Measurements from ENCODE around the gene SPRY1.
A peak's percentile ranks its signal among the peaks of the same experiment; 100 is the strongest.

Gene SPRY1

GRCh38 chr4:123350191-123350544, 46.4 kb upstream of the SPRY1 start:
- Histone ChIP-seq H3K4me3 (replicated peaks; ENCODE audit: insufficient read depth, low read length) (no peak overlapping the region), H3K27ac (replicated peaks) (no peak overlapping the region), H3K27me3 (ENCODE audit: insufficient read depth, poor library complexity, severe bottlenecking) (no peaks in the 10 kb centered on the region)
- TF ChIP-seq GABPA (IDR thresholded peaks at IDR 0.05; ENCODE audit: low read depth) (no peak), CTCF (IDR thresholded peaks at IDR 0.05; ENCODE audit: insufficient read depth, low read length) (no peak), SPI1 (IDR thresholded peaks at IDR 0.05; ENCODE audit: borderline replicate concordance, low read depth) (no peak), REST (IDR thresholded peaks at IDR 0.05; ENCODE audit: insufficient replicate concordance, low read depth) (no peak), POLR2AphosphoS5 (IDR thresholded peaks at IDR 0.05; ENCODE audit: low read depth) (no peak)
- peak in 1 of 2 experiments; percentile 22 for DNase-seq (ENCODE audit: low read depth in 1 of 2, low spot score in 1 of 2)

GRCh38 chr4:123350726-123351125, 45.9 kb upstream of the SPRY1 start:
- Histone ChIP-seq H3K4me3 (replicated peaks; ENCODE audit: insufficient read depth, low read length) (no peak overlapping the region), H3K27me3 (ENCODE audit: insufficient read depth, poor library complexity, severe bottlenecking) (no peaks in the 10 kb centered on the region), H3K27ac (replicated peaks) (no peak overlapping the region)
- DNase-seq (ENCODE audit: low read depth in 1 of 2, low spot score in 1 of 2) = no peak
- TF ChIP-seq POLR2AphosphoS5 (IDR thresholded peaks at IDR 0.05; ENCODE audit: low read depth) (no peak), CTCF (IDR thresholded peaks at IDR 0.05; ENCODE audit: insufficient read depth, low read length) (no peak), GABPA (IDR thresholded peaks at IDR 0.05; ENCODE audit: low read depth) (no peak), SPI1 (IDR thresholded peaks at IDR 0.05; ENCODE audit: borderline replicate concordance, low read depth) (no peak), REST (IDR thresholded peaks at IDR 0.05; ENCODE audit: insufficient replicate concordance, low read depth) (no peak)

GRCh38 chr4:123351713-123352112, 44.9 kb upstream of the SPRY1 start:
- H3K27me3 ChIP-seq (ENCODE audit: insufficient read depth, poor library complexity, severe bottlenecking) = no peaks in the 10 kb centered on the region
- H3K4me3 ChIP-seq (replicated peaks; ENCODE audit: insufficient read depth, low read length) = no peak overlapping the region
- DNase-seq (ENCODE audit: low read depth in 1 of 2, low spot score in 1 of 2) = no peak
- H3K27ac ChIP-seq (replicated peaks) = no peak overlapping the region
- no peak for TF ChIP-seq REST (IDR thresholded peaks at IDR 0.05; ENCODE audit: insufficient replicate concordance, low read depth)
- TF ChIP-seq GABPA (IDR thresholded peaks at IDR 0.05; ENCODE audit: low read depth) = no peak
- no peak for TF ChIP-seq SPI1 (IDR thresholded peaks at IDR 0.05; ENCODE audit: borderline replicate concordance, low read depth)
- no peak for TF ChIP-seq CTCF (IDR thresholded peaks at IDR 0.05; ENCODE audit: insufficient read depth, low read length)
- no peak for TF ChIP-seq POLR2AphosphoS5 (IDR thresholded peaks at IDR 0.05; ENCODE audit: low read depth)
